H1 (cell line): ENCODE results near the gene UBE3B. TPM values are rescaled to one million over a fixed set of nuclear protein-coding genes. Genes with fewer than 3 reads are reported as not detected.

Source experiments
- CTCF ChIA-PET: fragments of 300-600 bp; sonication (Branson Sonifier 250); formaldehyde crosslinking; loops from one replicate; lab custom pipeline; 2021; ENCODE audit not compliant: partially characterized antibody; lab: Charles Lee
- POLR2A ChIA-PET: fragments of 300-600 bp; sonication (Branson Sonifier 250); formaldehyde crosslinking; loops from one replicate; lab custom pipeline; 2021; ENCODE audit warnings: inconsistent platforms; ENCODE audit not compliant: partially characterized antibody; lab: Charles Lee
- DNase-seq, 2 experiments: peaks; one replicate each; pipeline versions ENCODE4 v3.0.0 to v3.0.0-alpha.2; 2010 to 2022; ENCODE audit warnings: low spot score in 2 of 2, low read depth in 1 of 2, mixed read lengths in 1 of 2
- FAIRE-seq: peaks from 2 replicates; lab custom pipeline; 2011; peaks lifted over from hg19 to GRCh38; lab: Jason Lieb, UNC
- H2AFZ ChIP-seq: 2 replicates; pipeline ENCODE4 v1.8.1; 2012; ENCODE audit warnings: low read length, inconsistent platforms
- H2AK5ac ChIP-seq: 2 replicates; pipeline ENCODE4 v1.6.1; 2013; ENCODE audit warnings: low read depth, low read length
- H2BK120ac ChIP-seq: replicated peaks from 2 replicates; pipeline ENCODE3; 2013; ENCODE audit warnings: low read depth, low read length, inconsistent platforms
- H2BK12ac ChIP-seq: 2 replicates; pipeline ENCODE4 v1.6.1; 2013; ENCODE audit warnings: low read depth, low read length
- H2BK15ac ChIP-seq: 2 replicates; pipeline ENCODE4 v1.6.1; 2013; ENCODE audit warnings: low read length
- H2BK20ac ChIP-seq: 2 replicates; pipeline ENCODE4 v1.6.1; 2013; ENCODE audit warnings: low read length
- H2BK5ac ChIP-seq: 2 replicates; pipeline ENCODE4 v1.6.1; 2013; ENCODE audit warnings: low read depth, low read length
- H3K14ac ChIP-seq: 2 replicates; pipeline ENCODE4 v1.6.1; 2013; ENCODE audit warnings: inconsistent platforms; ENCODE audit not compliant: insufficient read length
- H3K18ac ChIP-seq: 2 replicates; pipeline ENCODE4 v1.6.1; 2013; ENCODE audit warnings: low read length; ENCODE audit errors: extremely low read depth
- H3K23ac ChIP-seq: 2 replicates; pipeline ENCODE4 v1.6.1; 2013; ENCODE audit warnings: inconsistent platforms; ENCODE audit not compliant: insufficient read length
- H3K23me2 ChIP-seq: 2 replicates; pipeline ENCODE4 v1.6.1; 2013; ENCODE audit warnings: low read depth, low read length
- H3K27ac ChIP-seq: 2 replicates; pipeline ENCODE4 v1.6.1; 2011; ENCODE audit warnings: low read depth, low read length, inconsistent platforms
- H3K27me3 ChIP-seq, 4 experiments: replicated peaks in 1 of 4; 1 replicate in 1 of 4; 2 replicates in 3 of 4; pipeline versions ENCODE4 v1.6.1 to v1.8.1; 2011 to 2013; ENCODE audit warnings: low read length in 3 of 4, mild to moderate bottlenecking in 3 of 4, inconsistent platforms in 2 of 4, mixed read lengths in 2 of 4, moderate library complexity in 1 of 4; ENCODE audit not compliant: control insufficient read depth in 3 of 4, insufficient read depth in 3 of 4; ENCODE audit errors: extremely low read depth in 1 of 4
- H3K36me3 ChIP-seq, 4 experiments: 2 replicates each; pipeline versions ENCODE4 v1.6.1 to v1.8.1; 2011 to 2013; ENCODE audit warnings: mild to moderate bottlenecking in 4 of 4, low read length in 3 of 4, moderate library complexity in 2 of 4, control low read depth in 1 of 4, inconsistent platforms in 1 of 4; ENCODE audit not compliant: insufficient read depth in 4 of 4, control insufficient read depth in 2 of 4
- H3K4ac ChIP-seq: replicated peaks from 2 replicates; pipeline ENCODE3; 2013; ENCODE audit warnings: low read length, low read depth, mixed read lengths, inconsistent platforms; ENCODE audit not compliant: insufficient read length
- H3K4me1 ChIP-seq, 4 experiments: replicated peaks in 1 of 4; 1 replicate in 1 of 4; 2 replicates in 3 of 4; pipeline versions ENCODE4 v1.6.1 to v1.8.1; 2011 to 2013; ENCODE audit warnings: low read length in 3 of 4, inconsistent platforms in 2 of 4, mixed read lengths in 1 of 4; ENCODE audit not compliant: insufficient read depth in 4 of 4, control insufficient read depth in 3 of 4
- H3K4me2 ChIP-seq, 2 experiments: 2 replicates each; pipeline versions ENCODE4 v1.6.1 to v1.8.1; 2011 to 2013; ENCODE audit warnings: low read depth in 2 of 2, low read length in 2 of 2, control low read depth in 1 of 2, inconsistent platforms in 1 of 2, mild to moderate bottlenecking in 1 of 2; ENCODE audit not compliant: insufficient read depth in 1 of 2
- H3K4me3 ChIP-seq, 4 experiments: fragments of 200-600, 300-600 bp in 1 of 4; sonication (generic), shearing (Covaris generic), sonication (Bioruptor Twin) in 1 of 4; 2 replicates each; pipeline versions ENCODE4 v1.5.1 to v1.8.1; 2011 to 2016; ENCODE audit warnings: low read length in 4 of 4, low read depth in 3 of 4, control low read depth in 2 of 4, inconsistent platforms in 2 of 4, mild to moderate bottlenecking in 2 of 4, mixed read lengths in 1 of 4, moderate library complexity in 1 of 4; ENCODE audit not compliant: insufficient read depth in 2 of 4; ENCODE audit errors: extremely low read depth in 1 of 4
- H3K56ac ChIP-seq: replicated peaks from 2 replicates; pipeline ENCODE3; 2013; ENCODE audit warnings: low read depth, mild to moderate bottlenecking, mixed read lengths, low read length, inconsistent platforms; ENCODE audit not compliant: insufficient read length
- H3K79me1 ChIP-seq: 2 replicates; pipeline ENCODE4 v1.6.1; 2013; ENCODE audit warnings: low read depth, low read length, control low read depth
- H3K79me2 ChIP-seq, 2 experiments: 2 replicates each; pipeline versions ENCODE4 v1.6.1 to v1.8.1; 2012 to 2013; ENCODE audit warnings: low read length in 2 of 2, mild to moderate bottlenecking in 2 of 2, inconsistent platforms in 1 of 2; ENCODE audit not compliant: insufficient read depth in 2 of 2, control insufficient read depth in 1 of 2
- H3K9ac ChIP-seq, 4 experiments: replicated peaks in 1 of 4; 1 replicate in 1 of 4; 2 replicates in 3 of 4; pipeline versions ENCODE4 v1.6.1 to v1.8.1; 2011 to 2013; ENCODE audit warnings: low read depth in 3 of 4, low read length in 3 of 4, control low read depth in 2 of 4, mild to moderate bottlenecking in 2 of 4, moderate library complexity in 2 of 4, inconsistent platforms in 1 of 4; ENCODE audit errors: extremely low read depth in 1 of 4
- H3K9me3 ChIP-seq, 2 experiments: 2 replicates each; pipeline versions ENCODE4 v1.6.1 to v1.8.1; 2012 to 2013; ENCODE audit warnings: mild to moderate bottlenecking in 2 of 2, moderate library complexity in 2 of 2, control low read depth in 1 of 2, inconsistent platforms in 1 of 2, low read depth in 1 of 2, low read length in 1 of 2, mixed read lengths in 1 of 2; ENCODE audit not compliant: insufficient read depth in 2 of 2
- H4K20me1 ChIP-seq, 2 experiments: replicated peaks in 1 of 2; 2 replicates each; pipeline versions ENCODE3 to v1.8.1; 2011 to 2013; ENCODE audit warnings: inconsistent platforms in 2 of 2, low read length in 2 of 2, mild to moderate bottlenecking in 1 of 2; ENCODE audit not compliant: insufficient read depth in 2 of 2, control insufficient read depth in 1 of 2
- H4K5ac ChIP-seq: 2 replicates; pipeline ENCODE4 v1.6.1; 2013; ENCODE audit warnings: low read length, low read depth, mixed read lengths, inconsistent platforms; ENCODE audit not compliant: insufficient read length
- H4K8ac ChIP-seq: 2 replicates; pipeline ENCODE4 v1.8.0; 2013; ENCODE audit warnings: mild to moderate bottlenecking, moderate library complexity, low read length, inconsistent platforms; ENCODE audit not compliant: insufficient read depth; ENCODE audit errors: extremely low read depth
- H4K91ac ChIP-seq: replicated peaks from 2 replicates; pipeline ENCODE3; 2013; ENCODE audit warnings: low read length, mixed read lengths, inconsistent platforms; ENCODE audit not compliant: insufficient read length
- BACH1 ChIP-seq: IDR thresholded peaks from 2 replicates; pipeline ENCODE4 v1.6.1; 2012; ENCODE audit warnings: low read length, improper control_type of control experiment
- CBX5 ChIP-seq: fragments of 300-800, 300-1000 bp; sonication (generic); IDR thresholded peaks from 2 replicates; pipeline ENCODE4 v1.7.1; 2016; ENCODE audit warnings: antibody characterized with exemption, low read length, low read depth
- HDAC6 ChIP-seq: IDR thresholded peaks from one replicate; pipeline ENCODE4 v1.7.1; 2012; ENCODE audit warnings: low read depth, mild to moderate bottlenecking, inconsistent platforms, low read length, moderate library complexity
- NANOG ChIP-seq: IDR thresholded peaks from 2 replicates; pipeline ENCODE4 v1.6.1; 2011; ENCODE audit warnings: low read length, low read depth, mild to moderate bottlenecking, inconsistent platforms; ENCODE audit not compliant: insufficient read depth, poor library complexity, severe bottlenecking
- WGBS, 2 experiments: shearing (Covaris generic) in 1 of 2; methylation state at CpG; one replicate each; pipeline versions ENCODE4 v1.1.6 to v1.1.7; 2013 to 2015; ENCODE audit warnings: low lambda C conversion rate in 2 of 2, mixed read lengths in 2 of 2, inconsistent platforms in 1 of 2, low coverage in 1 of 2, missing lambda C conversion rate in 1 of 2; ENCODE audit not compliant: insufficient replicate concordance in 2 of 2, insufficient coverage in 1 of 2, insufficient read length in 1 of 2; ENCODE audit errors: extremely low coverage in 1 of 2, missing lambda C conversion rate in 1 of 2; 5-methylcytosine and 5-hydroxymethylcytosine counted together
- polyA plus RNA-seq, 7 experiments: library from polyadenylated mRNA; depleted of rRNA in 3 of 7; stranded (reverse) in 5 of 7; unstranded in 2 of 7; fragments of >200 nt in 5 of 7; fragments of 200-250 nt in 2 of 7; gene quantifications; 1 replicate in 5 of 7; 2 replicates in 1 of 7; 4 replicates in 1 of 7; pipeline versions ENCODE4 v1.2.1 to v1.2.3, GENCODE V29; 2011 to 2013; ENCODE audit warnings: missing spikeins in 2 of 7, mixed read lengths in 2 of 7
- total RNA-seq: library from RNA; stranded (reverse); fragmentation: NEBNext Ultra II Directional; extraction: Animal tissue kit (Norgen Biotek cat#: 25700); gene quantifications from 2 replicates; pipeline ENCODE4 v1.2.1, GENCODE V29; 2021

UBE3B gene
- total and polyA plus RNA-seq, 2 of the 8 experiments (the other 6 are each of a cell fraction or from before 2014, with no cell fraction given), result 14.0 to 21.1 TPM

GRCh38 chr12:109531411-109531810 lies 54.0 kb downstream of the UBE3B start:
- Histone ChIP-seq H3K79me2 (no peaks in the 10 kb centered on the region), H3K23ac (no peak overlapping the region), H3K14ac (no peak overlapping the region), H2BK15ac (no peak overlapping the region), H2AK5ac (no peak overlapping the region), H3K4ac (no peak overlapping the region), H2AFZ (no peak overlapping the region), H3K27me3 (no peaks in the 10 kb centered on the region), H3K9ac (no peak overlapping the region), H2BK20ac (no peak overlapping the region), H2BK120ac (no peak overlapping the region), H2BK5ac (no peak overlapping the region), H3K36me3 (peaks cover 0 to 3% (median 0%) of the 10 kb centered on the region in 4 experiments; a peak in 1 of 8 replicates), H3K4me1 (peaks cover 0 to 6% (median 2%) of the 10 kb centered on the region in 4 experiments; a peak in 4 of 7 replicates), H2BK12ac (no peak overlapping the region), H3K4me2 (no peak overlapping the region), H3K79me1 (no peaks in the 10 kb centered on the region), H4K91ac (no peak overlapping the region), H3K4me3 (no peak overlapping the region), H4K20me1 (no peaks in the 10 kb centered on the region), H3K18ac (no peak overlapping the region), H4K8ac (no peak overlapping the region), H3K27ac (no peak overlapping the region), H4K5ac (no peak overlapping the region), H3K56ac (no peak overlapping the region), H3K9me3 (no peaks in the 10 kb centered on the region), H3K23me2 (no peaks in the 10 kb centered on the region)
- POLR2A ChIA-PET, result interaction anchor here (0.8 kb wide), 1 partner anchor 22 kb away, joined by 3 read pairs; no protein-coding TSS in a partner anchor
- CTCF ChIA-PET, result interaction anchor here (0.9 to 1.9 kb wide), 2 partner anchors 13 to 24 kb away, joined by 3 to 8 read pairs; no protein-coding TSS in a partner anchor
- DNase-seq (no peak), FAIRE-seq (no peak)
- 97% methylated on average over 2 of the region's 2 CpGs; no CpG with 5 or more reads in 1 of the 2 experiments for WGBS, 2 experiments
- TF ChIP-seq NANOG (no peak), HDAC6 (no peak), CBX5 (no peak), BACH1 (no peak)
